Bronchial epithelial cell (primary cell): ENCODE results near the gene SMNDC1. TPM values are rescaled to one million over a fixed set of nuclear protein-coding genes. Genes with fewer than 3 reads are reported as not detected.
"Not testable (repeated sequence)": the region's sequence is repeated elsewhere in the genome, so short reads cannot be mapped to it uniquely, and the experiment has no call there.

ENCODE experiments used
- DNase-seq: peaks from one replicate; pipeline ENCODE4 v3.0.0-alpha.2; 2010; ENCODE audit warnings: low read depth
- FAIRE-seq: peaks from 2 replicates; lab custom pipeline; 2011; peaks lifted over from hg19 to GRCh38; lab: Jason Lieb, UNC
- H3K27me3 ChIP-seq: 2 replicates; pipeline ENCODE4 v1.5.1; 2011; ENCODE audit warnings: low read length; ENCODE audit not compliant: control insufficient read depth, insufficient read depth
- H3K36me3 ChIP-seq: 2 replicates; pipeline ENCODE4 v1.5.1; 2011; ENCODE audit warnings: low read length; ENCODE audit not compliant: control insufficient read depth, insufficient read depth
- H3K4me3 ChIP-seq: 2 replicates; pipeline ENCODE4 v1.5.1; 2011; ENCODE audit warnings: mild to moderate bottlenecking, low read depth, low read length, control low read depth
- CTCF ChIP-seq: IDR thresholded peaks from 2 replicates; pipeline ENCODE4 v1.5.1; 2011; ENCODE audit warnings: mild to moderate bottlenecking, moderate library complexity, low read length, control low read depth, inconsistent platforms; ENCODE audit not compliant: insufficient read depth, severe bottlenecking
- total RNA-seq: library from RNA; depleted of rRNA; stranded (reverse); fragments of >200 nt; gene quantifications from 2 replicates; pipeline ENCODE4 v1.2.1, GENCODE V29; 2014

SMNDC1 gene
- total RNA-seq, 1 donor from 2014 or later = 6.3 TPM

GRCh38 chr10:110258542-110258941 is 46.2 kb downstream of the SMNDC1 start:
- no peak overlapping the region for H3K4me3 ChIP-seq
- no peaks in the 10 kb centered on the region for H3K27me3 ChIP-seq
- no peaks in the 10 kb centered on the region for H3K36me3 ChIP-seq
- DNase-seq = no peak
- TF ChIP-seq CTCF = no peak
- FAIRE-seq = no peak

GRCh38 chr10:110254467-110254866 is 50.3 kb downstream of the SMNDC1 start:
- H3K4me3 ChIP-seq = no peak overlapping the region
- no peak for FAIRE-seq
- no peak for DNase-seq
- TF ChIP-seq CTCF = no peak
- no peaks in the 10 kb centered on the region for H3K27me3 ChIP-seq
- H3K36me3 ChIP-seq = no peaks in the 10 kb centered on the region

GRCh38 chr10:110252151-110252550 is 52.6 kb downstream of the SMNDC1 start:
- FAIRE-seq (no peak), DNase-seq (no peak)
- no peak for TF ChIP-seq CTCF
- no peaks in the 10 kb centered on the region for H3K27me3 ChIP-seq
- H3K36me3 ChIP-seq = no peaks in the 10 kb centered on the region
- H3K4me3 ChIP-seq = no peak overlapping the region

- not testable (repeated sequence) for DNase-seq, H3K4me3 ChIP-seq, FAIRE-seq, H3K36me3 ChIP-seq, H3K27me3 ChIP-seq
These were observed 53.3 kb downstream of the SMNDC1 start for GRCh38 chr10:110251392-110251791.

GRCh38 chr10:110249489-110249888 is 55.2 kb downstream of the SMNDC1 start:
- not testable (repeated sequence) for H3K4me3 ChIP-seq, H3K36me3 ChIP-seq, DNase-seq, FAIRE-seq, H3K27me3 ChIP-seq

- not testable (repeated sequence) for H3K36me3 ChIP-seq, H3K27me3 ChIP-seq, H3K4me3 ChIP-seq, DNase-seq, FAIRE-seq
These were observed 56.9 kb downstream of the SMNDC1 start for GRCh38 chr10:110247833-110248232.

- FAIRE-seq (no peak), DNase-seq (peak; percentile 35)
- Histone ChIP-seq H3K4me3 (no peak overlapping the region), H3K27me3 (no peaks in the 10 kb centered on the region), H3K36me3 (no peaks in the 10 kb centered on the region)
- TF ChIP-seq CTCF = no peak
These were observed 60.2 kb downstream of the SMNDC1 start for GRCh38 chr10:110244550-110244949.
